ENCODE measurements around the gene PEX26.
"Not testable (repeated sequence)": the region's sequence is repeated elsewhere in the genome, so short reads cannot be mapped to it uniquely, and the experiment has no call there.

PEX26 gene

DNA sequence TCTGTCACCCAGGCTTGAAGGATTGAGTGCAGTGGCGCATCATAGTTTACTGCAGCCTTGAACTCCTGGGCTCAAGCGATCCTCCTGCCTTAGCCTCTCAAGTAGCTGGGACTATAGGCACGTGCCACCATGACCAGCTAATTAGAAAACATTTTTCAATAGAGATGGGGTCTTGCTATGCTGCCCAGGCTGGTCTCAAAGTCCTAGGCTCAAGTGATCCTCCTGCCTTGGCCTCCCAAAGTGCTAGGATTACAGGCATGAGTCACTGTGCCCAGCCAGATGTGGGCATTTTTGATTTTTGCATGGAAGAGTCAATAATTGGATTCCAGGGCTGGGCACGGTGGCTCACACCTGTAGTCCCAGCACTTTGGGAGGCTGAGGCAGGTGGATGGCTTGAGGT lies 3.9 kb upstream of the PEX26 start:
- DNase-seq: not testable (repeated sequence)

DNA sequence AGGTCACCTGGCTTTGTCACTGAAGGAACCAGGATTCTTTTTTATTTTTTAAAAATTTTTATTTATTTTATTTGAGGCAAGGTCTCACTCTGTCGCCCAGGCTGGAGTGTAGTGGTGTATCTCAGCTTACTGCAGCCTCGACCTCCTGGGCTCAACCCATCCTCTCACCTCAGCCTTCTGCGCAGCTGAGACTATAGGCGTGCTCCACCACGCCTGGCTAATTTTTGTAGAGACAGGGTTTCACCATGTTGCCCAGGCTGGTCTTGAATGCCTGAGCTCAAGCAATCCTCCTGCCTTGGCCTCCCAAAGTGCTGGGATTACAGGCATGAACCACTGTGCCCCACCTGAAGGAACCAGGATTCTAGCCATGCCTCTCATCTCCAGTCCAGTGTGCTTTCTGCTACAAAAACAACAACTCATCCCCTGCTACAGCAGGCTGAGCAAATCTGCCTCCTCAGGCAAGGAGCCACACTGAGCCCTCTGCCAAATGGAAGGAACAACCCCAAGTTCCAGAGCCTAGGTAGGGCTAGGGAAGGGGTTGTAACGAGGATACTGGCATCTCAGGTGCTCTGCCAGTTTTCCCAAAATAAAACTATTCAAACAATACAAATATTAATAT lies 2.6 kb upstream of the PEX26 start:
- DNase-seq: no peak

DNA sequence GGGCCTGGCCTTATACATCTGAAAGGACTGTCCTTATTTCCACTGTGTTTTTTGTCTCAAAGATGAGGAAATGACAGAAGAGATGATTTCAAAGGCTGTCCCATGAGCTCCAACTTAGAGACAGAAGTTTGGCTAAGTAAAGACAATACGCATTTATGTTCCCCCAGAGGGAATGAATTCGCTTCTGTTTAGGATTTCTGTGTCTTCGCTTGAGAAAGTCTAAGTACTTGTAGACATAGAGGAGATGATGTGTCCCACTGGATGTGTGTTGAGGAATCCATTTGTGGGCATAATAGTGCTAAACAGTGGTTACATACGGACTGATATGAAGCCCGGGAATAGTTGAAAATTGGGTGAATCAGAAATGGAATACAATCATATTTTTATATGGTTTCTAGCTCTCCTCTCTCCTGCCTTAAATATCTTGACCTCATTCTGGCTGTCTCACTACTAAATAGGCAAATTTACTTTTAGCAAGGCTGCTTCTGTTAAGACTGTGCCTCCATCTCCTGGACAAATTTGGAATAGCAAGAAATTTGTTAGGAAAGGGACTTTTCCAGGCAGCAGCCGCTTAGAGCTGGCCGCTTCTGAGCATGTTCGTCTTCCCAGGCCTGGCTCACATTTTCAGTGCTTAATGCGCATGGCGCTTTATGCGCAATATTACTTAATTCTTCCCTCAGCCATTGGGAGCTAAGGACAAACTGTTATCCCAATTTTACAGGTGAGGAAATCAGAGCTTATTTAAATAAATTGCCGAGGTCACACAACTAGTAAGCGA lies 1.9 kb upstream of the PEX26 start:
- DNase-seq: peak; percentile 66

DNA sequence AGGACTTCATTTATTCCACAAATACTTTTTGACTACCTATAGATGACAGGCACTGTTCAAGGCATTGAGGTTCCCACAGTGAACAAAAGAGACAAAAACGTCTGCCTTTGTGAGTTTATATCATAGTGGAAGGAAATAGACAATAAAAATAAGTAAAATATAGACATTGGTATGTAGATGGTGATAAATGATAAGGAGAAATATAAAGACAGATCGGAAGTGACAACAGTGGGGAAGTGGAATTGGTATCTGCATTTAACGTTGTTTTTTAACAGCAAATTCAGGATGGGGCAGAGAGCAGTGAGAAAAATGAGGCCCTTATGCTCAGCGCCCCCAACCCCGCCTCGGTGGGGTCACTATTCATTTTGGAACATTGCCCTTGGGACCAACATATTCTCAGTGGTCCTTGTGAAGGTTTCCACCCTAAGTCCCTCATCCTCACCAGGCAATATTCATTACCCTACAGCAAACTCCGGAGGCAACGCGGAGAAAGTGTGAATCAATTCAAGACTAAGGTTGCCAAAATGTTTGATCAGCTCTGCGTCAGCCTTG lies 627 bp upstream of the PEX26 start:
- no peak for DNase-seq

DNA sequence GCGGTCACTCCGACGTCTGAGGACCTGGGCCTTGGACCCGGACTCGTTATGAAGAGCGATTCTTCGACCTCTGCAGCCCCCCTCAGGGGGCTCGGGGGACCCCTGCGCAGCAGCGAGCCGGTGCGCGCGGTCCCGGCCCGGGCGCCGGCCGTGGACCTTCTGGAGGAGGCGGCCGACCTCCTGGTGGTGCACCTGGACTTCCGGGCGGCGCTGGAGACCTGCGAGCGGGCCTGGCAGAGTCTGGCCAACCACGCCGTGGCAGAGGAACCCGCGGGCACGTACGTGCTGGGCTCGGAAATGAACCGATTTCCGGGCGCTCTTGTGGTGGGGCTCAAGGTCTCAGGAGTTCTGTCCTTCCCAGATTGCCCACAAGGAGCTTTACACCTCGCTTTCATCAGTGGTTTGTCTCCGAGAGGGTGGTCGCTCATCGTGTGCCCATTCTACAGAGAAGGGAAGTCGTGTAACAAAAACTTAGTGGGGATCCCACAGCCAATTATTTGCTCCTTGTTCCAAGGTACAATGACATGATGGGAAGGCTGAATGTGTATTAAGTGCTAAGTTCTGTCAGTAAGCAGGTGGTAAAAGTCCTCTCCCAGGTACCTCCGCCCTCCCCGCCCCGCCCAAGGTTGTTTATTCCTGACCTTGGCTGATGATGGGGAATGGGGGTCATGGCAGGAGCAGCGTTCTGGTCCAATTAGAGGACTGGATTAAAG lies 695 bp downstream of the PEX26 start:
- DNase-seq: peak; percentile 68

DNA sequence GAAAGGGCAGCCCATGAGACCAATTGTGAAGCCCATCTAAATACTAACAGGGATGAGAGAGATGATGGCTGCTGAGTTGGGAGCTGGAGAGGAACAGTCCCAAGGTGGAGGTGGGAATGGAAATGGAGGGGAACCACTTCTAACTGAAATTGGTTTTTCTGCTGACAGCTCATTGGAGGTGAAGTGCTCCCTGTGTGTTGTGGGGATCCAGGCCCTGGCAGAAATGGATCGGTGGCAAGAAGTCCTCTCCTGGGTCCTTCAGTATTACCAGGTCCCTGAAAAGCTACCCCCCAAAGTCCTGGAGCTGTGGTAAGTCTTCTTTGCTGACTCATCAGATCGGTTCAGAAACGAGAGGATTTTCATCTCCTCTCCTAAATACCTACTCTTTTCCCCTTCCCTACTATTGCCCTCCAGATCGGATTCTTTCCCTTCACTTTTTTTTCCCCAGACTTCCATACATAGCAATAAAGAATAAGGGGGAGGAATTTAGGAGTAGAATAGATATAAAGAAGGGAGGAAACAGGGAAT lies 2.0 kb downstream of the PEX26 start:
- DNase-seq: no peak

DNA sequence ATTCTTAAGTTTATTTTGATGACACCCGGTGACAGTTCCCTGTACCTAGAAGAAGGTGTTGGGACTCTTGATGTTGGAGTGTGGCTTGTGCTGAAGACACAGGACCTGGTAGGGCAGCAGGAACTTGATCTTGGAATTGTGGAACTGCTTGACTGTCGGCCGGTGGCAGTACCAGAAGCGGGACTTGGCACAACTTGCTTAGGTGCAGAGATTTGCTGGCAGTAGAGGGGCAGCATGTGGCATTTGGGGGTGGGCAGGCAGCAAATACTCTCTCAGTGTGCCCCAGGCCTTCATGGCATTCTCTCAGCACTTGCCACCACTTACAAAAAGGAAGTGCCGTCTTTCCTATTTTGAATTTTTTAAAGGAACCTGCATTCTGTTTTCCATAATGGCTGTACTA lies 3.6 kb downstream of the PEX26 start:
- DNase-seq: no peak

DNA sequence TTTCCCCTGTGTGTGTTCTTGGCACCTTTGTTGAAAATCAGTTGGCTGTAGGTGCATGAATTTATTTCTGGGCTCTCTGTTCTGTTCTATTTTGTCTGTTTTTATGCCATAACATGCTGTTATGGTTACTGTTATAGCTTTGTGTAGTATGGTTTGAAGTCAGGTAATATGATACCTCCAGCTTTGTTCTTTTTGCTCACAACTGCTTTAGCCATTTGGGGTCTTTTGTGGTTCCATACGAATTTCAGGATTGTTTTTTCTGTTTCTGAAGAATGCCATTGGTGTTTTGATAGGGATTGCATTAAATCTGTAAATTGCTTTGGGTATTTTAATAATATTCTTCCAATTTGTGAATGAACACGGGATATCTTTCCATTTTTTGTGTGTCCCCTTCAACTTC lies 4.7 kb downstream of the PEX26 start:
- DNase-seq: no peak

DNA sequence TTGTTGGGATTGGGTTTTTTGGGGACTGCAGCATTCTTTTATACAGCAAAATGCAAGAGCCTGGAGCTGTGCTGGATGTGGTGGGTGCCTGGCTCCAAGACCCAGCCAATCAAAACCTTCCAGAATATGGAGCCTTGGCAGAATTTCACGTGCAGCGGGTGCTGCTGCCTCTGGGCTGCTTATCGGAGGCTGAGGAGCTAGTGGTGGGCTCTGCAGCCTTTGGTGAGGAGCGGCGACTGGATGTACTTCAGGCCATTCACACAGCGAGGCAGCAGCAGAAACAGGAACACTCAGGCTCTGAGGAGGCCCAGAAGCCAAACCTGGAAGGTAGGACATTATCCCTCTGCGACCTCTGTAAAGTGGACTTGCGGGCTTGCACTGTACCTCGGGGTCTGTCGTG lies 5.6 kb downstream of the PEX26 start:
- DNase-seq: no peak

DNA sequence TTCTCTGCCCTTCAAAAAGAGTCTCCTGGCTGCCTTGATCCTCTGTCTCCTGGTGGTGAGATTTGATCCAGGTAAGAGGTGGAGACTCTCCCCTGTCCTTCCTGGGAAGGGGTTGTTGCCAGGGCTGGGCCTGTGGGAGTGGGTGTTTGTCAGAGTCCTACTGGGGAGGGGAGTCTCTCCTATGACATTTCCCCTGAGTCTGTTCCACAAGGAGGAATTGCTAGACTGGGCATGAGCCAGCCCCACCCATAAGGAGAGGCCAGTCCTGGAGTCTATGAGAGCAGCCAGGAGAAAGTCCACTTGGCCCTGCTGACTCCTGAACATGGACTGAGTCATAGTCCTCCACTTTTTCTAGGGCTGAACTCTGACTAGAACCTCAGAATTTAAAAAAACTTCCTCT lies 7.4 kb downstream of the PEX26 start:
- DNase-seq: no peak

DNA sequence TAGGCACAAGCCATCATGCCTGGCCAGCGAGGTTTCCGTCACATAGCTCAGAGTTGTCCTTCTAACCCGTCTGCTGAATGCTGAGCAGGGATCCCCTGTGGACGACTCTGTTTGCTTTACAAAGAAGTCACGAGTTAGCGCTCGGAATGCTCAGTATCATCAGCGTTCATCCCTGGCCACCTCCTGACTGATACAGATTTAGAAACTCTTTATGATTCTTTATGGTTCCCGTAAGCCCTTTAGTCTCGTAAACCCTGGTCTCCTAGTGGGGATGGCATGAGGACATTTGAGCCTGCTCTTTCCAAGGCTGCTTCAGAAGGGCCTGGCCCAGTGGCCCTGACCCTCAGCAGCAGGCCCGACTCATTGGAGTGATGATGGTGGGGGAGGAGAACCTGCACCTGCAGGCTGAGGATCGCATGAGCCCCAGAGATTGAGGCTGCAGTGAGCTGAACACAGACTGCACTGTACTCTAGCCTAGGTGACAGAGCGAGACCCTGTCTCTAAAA lies 9.6 kb downstream of the PEX26 start:
- DNase-seq: no peak

DNA sequence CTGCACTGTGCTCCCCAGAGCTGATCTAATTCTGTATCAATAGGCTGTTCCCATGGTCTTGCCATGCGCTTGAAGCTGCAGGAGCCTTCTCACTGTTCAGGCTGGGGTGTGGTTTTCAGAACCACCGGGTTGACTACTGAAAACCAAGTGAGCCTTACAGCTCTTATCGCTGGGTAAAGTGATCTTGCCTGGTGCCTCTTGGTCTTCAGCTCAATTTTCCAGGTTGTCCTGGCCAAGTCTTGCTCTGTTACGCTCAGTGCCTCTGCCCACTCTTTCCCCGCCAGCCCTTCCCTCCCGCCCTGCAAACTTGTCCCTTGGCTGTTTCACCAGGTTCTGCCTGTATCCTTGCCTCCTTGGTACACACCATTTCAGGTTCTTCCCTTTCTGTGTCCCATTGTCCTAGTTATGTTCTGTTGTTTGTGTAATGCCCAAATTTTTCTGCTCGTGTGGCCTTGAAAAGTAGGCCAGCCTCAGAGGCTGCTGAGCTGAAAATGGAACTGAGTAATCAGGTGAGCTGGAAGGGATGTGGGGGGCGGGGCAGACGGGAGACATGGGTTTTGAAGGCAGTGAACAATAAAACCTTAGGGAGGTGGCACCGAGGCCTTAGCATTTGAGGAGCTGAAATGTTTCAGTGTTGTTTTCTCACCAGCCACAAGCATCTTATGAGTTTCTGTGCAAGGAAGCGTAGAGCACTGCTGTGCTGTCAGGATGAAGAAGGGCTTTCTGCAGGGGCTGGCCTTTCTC lies 11.2 kb downstream of the PEX26 start:
- DNase-seq: no peak

DNA sequence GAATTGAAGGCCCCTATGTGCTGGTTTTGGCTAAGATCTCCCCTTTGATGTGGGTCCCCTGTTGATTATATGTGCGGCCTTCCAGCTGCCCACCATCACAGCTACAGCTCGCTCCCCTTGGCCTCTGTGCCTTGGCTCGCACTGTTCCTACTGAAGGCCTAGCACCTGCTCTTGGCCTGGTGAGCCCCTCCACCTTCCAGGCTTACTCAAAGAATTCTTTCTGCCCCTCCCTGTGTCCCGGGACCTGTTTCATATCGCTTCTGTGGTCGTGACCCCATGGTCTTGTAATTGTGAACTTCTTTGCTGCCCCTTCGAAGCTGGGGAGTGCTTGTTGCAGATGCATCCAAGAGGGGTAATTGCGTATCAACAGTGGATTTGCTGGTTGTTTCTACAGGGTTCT lies 12.5 kb downstream of the PEX26 start:
- DNase-seq: no peak

DNA sequence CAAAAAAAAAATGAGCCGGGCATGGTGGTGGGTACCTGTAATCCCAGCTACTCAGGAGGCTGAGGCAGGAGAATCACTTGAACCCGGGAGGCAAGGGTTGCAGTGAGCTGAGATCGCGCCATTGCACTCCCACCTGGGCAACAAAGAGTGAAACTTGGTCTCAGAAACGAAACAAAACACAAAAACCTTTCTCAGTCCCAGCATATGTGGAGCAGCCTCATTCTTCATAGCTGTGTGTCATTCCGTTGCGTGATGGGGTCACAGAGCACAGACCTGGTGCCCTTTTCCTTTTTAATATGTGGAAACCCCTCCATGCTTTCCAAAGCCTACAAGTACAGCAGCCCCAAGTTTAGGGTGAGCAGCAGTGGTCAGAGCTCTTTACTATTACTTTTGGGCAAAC lies 13.7 kb downstream of the PEX26 start:
- no peak for DNase-seq

DNA sequence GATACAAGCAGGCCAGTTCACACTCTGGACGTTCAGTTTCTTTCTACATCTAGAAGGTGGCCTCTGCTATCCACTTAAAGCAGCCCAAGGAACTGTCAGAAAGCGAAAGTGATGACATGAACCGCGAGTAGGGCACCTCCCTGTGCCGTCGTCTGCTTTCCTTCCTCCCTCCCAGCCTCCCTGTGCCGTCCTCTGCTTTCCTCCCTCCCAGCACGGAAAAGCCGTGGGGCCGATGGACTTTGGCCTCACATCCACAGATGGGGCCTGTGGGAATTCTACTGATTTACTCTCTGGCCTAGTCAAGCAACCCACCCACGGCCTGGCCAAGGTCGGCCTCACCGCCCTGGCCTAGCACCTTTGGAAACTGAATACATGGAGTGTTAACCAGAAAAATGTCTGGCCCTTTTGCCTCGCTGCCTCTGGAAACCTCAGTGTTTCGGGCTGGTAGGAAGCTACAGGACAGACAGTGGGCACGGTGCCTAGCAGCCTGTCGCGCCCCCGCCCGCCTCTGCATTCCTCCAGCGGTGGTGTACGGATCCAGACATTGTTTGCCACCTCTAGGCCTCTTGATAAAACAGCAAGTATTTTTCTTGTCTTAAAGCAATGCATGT lies 14.2 kb downstream of the PEX26 start:
- peak; percentile 56 for DNase-seq

DNA sequence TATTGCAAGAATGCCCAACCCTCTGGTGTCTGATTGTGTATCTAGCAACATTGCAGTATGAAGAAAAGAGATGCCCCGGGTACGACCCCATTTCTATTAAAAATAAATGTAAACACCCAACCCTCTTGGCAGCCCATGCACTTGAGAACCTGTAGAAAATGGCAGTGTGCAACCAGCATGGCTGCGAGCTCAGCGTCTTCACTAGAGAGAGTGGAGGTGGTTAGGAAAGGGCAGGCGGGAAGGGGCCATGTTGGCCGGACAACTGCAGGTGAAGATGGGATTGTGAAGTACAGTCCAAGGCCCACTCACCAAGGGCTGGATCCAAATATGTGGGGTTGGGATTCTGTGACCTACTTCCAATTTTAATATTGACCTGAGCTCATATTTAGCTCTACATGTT lies 15.9 kb downstream of the PEX26 start:
- DNase-seq: no peak

DNA sequence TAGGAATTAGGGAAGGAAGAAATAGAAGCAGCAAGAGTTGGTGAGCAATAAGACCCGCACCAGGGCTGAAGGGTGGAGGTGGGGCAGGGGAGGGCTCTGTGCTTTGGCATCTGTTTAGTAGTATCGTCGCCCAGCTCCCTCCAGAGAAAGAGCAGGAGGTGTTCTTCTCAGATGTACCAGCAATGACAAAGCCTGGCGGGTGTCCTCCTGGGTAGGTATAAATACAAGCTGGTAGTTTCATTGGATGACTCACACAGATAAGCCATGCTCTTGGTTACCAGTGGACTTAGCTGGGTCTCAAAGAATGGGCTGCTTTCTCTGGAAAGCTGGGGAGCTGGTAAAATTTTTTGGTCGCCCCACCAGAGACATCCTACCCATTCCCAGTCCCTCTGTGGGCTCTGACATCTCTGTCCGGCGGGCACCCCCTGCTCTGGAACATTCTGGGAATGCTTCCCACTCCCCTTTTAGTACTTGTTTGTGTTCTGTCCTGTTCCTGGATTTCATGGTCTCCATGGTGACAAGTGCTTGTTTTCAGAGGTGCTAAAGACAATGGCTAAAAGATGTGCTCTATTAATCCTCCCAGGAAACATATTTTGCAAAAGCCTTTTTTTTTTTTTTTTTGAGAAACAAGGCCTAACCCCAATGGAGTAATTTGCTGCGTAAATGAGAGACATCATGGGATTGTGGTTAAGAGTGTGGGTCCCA lies 17.5 kb downstream of the PEX26 start:
- peak; percentile 22 for DNase-seq

DNA sequence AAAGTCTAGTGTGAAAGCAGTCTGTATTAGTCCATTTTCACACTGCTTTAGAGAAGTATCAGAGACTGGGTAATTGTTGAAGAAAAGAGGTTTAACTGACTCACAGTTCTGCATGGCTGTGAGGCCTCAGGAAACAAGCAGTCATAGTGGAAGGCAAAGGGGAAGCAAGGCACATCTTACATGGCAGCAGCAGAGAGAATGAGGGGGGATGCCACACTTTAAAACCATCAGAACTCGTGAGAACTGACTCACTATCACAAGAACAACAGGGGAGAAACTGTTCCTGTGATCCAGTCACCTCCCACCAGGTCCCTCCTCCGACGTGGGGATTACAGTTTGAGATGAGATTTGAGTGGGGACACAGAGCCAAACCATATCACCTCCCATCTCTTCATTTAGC lies 19.0 kb downstream of the PEX26 start:
- peak; percentile 41 for DNase-seq

DNA sequence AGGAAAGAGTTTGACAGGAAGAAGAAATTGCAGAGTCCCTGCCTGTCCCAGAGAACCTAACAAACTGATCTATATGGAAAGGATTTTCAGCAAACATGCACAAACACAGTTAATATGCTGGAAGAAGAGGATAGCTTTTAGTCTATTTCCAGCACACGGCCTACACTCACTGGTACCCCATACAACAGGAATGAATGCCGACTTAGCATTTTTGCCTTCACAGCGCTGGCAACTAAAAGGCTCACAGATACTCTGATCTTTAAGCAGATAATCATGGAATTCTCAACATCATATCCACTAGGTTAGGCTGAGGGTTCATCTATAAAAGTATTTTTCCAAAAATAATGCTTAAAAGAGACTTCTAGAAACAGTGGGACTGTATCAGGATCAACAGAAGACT lies 23.0 kb downstream of the PEX26 start:
- no peak for DNase-seq

DNA sequence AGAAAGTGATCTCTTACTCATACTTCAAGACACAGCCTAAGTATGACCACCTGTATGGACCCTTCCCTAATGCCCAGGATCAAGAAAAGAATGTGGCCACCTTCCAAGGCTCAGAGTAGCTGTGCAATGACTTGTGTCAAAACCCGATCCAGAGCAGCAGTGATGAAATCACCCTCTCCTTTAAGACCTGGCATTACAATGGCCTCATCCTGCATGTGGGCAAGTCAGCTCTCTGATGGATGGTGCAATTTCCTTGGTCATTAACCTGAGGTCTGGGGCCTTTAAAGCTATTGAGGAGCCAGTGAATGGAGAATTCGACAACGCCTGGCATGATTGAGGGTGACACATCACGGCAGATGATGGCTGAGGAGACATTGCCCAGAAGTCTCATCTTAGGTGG lies 23.7 kb downstream of the PEX26 start:
- no peak for DNase-seq

DNA sequence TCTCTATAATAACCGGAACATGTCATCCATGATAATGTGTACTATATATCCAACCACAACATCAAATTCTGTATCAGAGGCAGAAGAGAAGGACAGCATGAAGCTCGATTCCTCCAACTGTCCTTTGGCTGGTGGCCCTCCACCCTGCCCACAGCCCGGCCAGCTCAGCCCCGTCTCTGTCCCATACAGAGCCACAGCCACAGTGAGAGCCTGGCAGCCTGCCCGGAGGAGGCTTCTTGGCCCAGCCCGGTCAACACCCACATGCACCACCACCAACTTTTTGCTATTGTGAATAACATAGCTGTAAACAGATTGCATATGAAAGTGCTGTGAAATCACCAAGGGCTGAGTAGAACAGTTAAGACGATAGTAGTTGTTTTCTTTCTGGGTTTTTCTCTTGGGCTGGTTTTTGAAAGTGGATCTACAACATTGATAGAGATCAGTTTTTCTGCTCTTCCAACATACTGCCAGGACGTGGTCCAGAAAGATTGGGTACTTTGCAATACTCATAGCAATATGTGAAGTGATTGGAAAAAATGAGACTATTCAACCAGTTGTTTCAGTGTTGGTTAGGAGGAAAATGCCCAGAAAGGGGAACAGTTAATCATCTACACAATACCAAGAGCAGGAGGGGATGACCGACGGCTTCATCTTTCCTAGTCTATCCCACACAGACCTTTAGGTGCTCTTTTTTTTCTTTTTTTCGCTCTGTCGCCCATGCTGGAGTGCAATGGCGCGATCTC lies 25.9 kb downstream of the PEX26 start:
- DNase-seq: peak; percentile 16

Measured in activated CD4-positive, alpha-beta T cell treated with anti-CD3 and anti-CD28 coated beads, Interleukin-2, amount 50 U/mL, for 16 hours (primary cell).